Dermis blood vessel endothelial cell (primary cell): ENCODE data around the gene ROBO1. TPM values are rescaled to one million over a fixed set of nuclear protein-coding genes. Genes with fewer than 3 reads are reported as not detected.

Experiments used
- DNase-seq: peaks from one replicate; pipeline ENCODE4 v3.0.0; 2010
- total RNA-seq: library from RNA; depleted of rRNA; stranded (reverse); fragments of >200 nt; gene quantifications from 2 replicates; pipeline ENCODE4 v1.2.3, GENCODE V29; 2014

The ROBO1 gene
- total RNA-seq, 1 donor from 2014 or later = 1.0 TPM

DNA sequence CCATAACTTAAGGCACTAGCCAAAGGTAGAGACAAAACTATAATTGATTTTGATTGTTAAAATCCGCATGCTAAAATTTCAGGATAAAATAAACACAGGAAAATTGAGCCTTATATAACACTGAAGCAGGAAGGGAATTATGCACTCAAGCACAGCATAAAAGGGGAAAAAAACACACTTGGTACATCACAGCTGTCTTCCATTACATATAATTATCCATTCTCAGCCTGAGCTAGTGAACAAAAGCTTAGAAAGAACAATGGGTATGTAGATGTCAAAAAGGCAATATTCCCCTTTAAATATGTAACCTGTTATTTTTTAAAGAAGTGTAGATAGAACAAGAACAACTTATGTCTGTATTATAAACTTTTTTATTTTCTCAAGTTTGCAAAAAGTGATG lies 899.2 kb downstream of the ROBO1 start:
- DNase-seq = no peak

DNA sequence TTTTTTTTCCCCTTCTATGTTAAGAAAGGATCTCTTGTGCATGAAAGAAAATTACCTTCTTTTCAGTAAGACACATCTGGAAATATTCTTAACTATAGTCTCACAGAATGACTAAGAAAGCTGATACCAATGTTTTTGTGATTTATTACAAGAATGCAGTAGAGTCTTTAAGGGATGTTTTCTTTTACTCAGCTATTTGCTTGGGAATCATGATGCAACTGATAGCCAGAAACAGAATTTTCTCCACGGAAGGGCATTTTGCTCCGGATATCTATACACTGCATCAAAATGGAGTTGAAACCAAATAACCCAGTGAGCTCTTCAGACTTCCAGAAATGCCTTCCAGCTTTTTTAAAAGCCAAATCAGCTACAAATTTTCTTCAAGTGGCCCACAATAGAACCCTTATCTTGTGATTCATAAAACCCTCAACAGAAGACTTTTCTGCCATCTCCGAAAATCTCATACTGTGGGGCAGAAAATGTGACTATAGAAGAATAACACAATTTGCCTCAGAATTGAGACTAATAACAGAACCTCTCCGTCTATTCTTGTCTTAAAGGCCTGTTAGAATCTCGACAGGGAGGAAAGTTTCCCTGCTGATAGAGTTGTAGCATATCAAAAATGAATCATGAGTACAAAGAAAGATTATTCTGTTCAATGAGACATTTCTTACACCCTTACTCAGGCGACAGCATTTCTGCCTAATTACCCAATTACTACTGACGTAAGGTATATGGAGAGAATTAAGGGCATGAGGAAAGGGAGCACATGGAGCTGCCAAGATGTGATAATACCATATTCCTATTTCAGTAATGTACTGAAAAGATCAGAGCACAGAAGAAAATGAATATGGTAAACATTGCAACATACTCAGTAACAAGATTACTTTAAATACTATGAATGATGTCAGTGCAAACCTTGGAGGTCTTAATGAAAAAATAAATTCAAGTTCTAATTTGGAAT lies 900.1 kb downstream of the ROBO1 start:
- no peak for DNase-seq

DNA sequence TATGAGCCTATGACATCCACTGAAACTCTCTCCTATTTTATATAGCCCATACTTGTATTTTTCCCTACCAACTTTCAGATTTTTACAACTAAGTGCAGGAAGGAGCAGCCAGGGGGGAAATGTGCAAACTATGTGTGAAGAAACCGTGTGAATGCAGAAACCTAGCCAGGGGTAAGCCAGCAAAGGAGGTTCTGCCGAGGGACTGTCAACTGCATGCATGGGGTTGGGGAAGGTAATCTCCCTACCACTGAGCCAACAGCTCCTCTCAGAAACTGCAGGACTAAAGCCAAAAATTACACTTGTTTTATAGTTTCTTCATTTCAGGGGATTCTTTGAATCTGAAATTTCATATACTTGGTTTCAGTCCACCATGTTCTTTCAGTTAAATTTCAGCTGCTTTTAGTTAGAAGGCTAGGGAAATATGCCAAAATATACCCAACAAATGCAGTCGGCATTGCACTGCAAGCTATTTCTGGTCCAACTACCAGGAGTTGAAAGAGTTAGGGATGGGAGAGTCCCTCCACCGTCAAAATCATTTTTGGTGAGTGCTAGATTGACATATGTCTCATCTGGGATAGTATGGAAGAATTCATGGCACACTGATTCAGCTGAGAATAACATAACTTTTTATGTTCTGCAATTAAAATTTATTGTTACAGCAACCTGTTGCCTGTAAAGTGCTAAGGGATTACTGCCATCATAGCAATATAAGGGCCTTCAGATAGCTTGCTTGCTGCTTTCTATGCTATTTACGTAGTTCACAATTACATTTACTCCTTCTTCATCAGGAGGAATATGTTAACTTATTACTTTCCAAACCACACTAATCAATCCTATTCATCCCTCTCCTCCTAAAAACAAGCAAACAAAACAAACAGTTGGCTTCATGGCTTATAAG lies 904.2 kb downstream of the ROBO1 start:
- no peak for DNase-seq

DNA sequence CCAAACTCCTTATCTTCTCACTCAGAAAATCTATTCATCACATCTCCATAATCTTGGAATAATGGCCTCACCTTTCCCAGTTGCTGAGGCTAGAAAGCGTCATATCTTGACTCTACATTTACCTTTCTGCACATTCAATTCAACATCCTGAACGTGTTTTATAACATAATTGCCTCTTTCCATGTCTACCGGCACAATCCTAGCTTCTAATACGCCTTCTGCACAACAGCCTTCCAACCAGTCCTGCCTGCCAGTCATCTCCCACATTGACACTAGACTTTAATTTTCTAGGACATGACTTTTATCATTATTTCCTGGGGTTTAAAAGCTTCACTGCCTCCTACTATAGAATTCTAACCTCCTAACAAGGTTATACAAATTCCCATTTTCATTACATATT lies 906.6 kb downstream of the ROBO1 start:
- no peak for DNase-seq

DNA sequence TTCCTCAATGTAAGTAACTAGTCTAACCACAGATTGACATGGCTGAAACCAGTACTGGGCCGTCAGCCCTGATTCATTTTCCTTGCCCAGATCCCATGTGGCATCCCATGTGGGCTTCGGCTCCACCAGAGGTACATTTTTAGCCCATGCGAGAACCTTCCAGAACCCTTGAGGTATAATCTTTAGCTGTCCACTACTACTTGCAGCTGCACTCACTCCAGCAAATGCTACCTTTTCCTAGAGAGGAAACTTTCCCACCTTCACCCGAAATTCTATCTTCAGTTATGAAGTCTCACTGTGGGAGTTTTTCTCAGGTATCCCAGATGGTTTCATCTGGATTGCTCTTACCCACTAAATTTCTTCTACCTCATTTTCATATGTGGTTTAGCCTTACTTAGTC lies 907.2 kb downstream of the ROBO1 start:
- no peak for DNase-seq

GRCh38 chr3:78858910-78859309 lies 908.9 kb downstream of the ROBO1 start:
- no peak for DNase-seq

- DNase-seq = no peak
Observed at GRCh38 chr3:78858174-78858573, 909.6 kb downstream of the ROBO1 start.

DNA sequence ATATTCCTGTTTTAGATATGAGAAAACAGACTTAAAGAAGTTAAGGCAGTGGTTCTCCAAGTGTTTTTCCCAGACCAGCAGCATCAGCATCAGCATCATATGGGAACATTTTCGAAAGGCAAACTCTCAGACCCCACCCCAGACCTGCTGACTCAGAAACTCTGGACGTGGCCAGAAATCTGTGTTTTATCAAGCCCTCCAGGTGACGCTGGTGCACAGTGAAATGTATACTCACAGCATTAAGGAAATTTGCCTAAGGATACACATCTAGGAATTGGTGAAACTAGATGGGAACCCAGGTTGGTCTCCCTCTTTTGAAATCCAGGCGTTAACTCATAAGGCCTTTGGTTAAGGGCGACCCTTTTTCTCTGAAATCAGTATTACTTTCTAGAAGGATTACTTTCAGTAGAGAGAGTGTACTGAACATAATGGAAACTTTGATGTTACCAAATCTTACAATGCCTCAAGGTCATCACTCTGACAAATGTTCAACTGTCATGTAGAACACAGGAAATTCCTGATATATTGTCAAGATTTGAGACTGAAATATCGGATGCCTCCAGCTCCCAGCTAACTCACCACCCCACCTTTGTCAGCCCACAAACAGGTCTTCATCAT lies 910.2 kb downstream of the ROBO1 start:
- no peak for DNase-seq

DNA sequence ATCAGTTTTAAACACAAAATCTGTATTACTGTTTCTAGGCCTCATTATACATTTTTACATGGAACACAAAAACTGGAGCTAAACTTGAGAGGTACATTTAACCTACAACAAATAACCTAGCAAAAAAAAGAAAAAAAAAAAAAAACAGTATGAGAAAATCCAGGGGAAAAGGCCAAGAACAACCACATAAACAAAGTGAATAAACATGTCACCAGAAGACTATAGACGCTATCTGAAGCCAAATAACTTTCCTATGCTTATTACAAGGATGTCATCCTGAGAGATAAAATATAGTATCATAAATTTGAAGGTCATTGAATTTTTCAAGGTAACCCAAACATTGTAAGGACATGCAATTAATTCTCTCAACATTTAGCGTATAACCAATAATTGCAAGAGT lies 911.6 kb downstream of the ROBO1 start:
- DNase-seq = no peak

- no peak for DNase-seq
Observed at GRCh38 chr3:78855190-78855589, 912.6 kb downstream of the ROBO1 start.

GRCh38 chr3:78848392-78849288 lies 919.2 kb downstream of the ROBO1 start:
- DNase-seq = no peak

DNA sequence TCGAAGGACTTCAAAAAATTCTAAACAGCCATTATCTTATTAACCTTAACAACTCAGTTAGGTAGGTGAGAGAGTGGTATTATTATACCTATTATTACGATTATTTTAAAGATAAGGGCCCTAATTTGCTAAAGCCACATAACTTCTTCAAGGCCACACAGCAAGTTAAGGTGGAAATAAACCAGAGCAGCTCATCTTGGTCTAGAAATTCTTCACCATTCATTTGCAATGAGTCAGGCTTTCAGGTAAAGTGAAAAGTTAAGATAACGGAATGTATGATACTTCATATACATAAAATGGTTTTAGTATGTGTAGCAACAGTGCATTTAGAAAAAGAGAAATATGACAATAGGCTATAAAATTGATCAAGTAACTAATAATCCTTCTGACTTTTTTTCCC lies 920.2 kb downstream of the ROBO1 start:
- DNase-seq = no peak

- no peak for DNase-seq
Observed at GRCh38 chr3:78847203-78847602, 920.6 kb downstream of the ROBO1 start.

DNA sequence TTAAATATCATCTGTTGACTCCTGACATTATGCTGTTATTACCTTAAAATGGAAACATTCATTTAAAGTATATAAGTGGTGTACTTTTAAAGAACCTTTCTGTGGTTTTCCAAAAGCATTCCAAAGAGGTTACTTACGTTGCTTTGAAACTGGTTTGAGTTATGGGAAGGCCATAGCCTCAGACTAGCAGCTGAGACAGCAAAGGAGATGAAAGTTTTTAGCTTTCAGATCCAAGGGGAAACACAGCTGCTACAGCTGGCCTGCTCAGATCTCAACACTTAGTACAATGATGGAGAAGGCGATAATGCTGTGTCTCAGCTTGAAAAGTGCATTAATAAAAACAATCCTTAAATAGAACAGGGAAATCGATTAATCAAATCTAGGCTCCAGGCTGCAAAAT lies 921.1 kb downstream of the ROBO1 start:
- no peak for DNase-seq

- DNase-seq = no peak
Observed at GRCh38 chr3:78845605-78846004, 922.2 kb downstream of the ROBO1 start.

- no peak for DNase-seq
Observed at GRCh38 chr3:78844307-78844706, 923.5 kb downstream of the ROBO1 start.

- DNase-seq = no peak
Observed at GRCh38 chr3:78839693-78840092, 928.1 kb downstream of the ROBO1 start.

DNA sequence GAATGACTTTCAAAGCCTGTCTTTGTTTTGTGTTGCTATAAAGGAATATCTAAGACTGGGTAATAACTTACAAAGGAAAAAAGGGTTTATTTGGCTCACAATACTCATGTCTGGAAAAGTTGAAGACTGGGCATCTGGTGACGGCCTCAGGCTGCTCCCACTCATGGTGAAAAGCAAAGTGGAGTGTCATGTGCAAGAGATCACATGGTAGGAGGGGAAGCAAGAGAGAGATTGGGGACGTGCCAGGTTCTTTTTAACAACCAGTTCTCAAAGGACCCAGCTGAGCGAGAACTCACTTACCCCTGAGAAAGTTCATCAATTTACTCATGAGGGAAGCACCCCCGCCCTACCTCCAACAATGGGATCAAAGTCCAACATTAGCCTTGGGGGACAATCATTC lies 929.4 kb downstream of the ROBO1 start:
- DNase-seq = no peak

- no peak for DNase-seq
Observed at GRCh38 chr3:78834910-78835309, 932.9 kb downstream of the ROBO1 start.

DNA sequence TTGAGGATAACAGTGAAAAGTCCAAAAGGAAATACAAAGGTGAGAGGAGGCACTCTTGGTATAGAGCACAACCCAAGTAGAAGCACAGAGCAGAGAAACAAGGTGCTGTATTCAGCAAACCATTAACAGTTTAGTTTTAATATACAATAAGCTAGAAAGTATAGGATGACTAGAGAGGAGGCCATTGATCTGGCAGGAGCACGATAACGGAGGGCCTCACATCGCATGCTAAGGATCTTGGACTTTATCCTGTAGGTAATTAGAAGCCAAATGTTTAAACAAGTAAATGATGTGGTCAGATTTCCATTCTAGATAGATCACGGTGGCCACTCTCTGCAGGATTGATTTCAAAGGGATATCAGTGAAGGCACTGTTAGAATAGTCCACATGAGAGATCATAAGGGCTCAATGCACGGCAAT lies 935.0 kb downstream of the ROBO1 start:
- DNase-seq = no peak

DNA sequence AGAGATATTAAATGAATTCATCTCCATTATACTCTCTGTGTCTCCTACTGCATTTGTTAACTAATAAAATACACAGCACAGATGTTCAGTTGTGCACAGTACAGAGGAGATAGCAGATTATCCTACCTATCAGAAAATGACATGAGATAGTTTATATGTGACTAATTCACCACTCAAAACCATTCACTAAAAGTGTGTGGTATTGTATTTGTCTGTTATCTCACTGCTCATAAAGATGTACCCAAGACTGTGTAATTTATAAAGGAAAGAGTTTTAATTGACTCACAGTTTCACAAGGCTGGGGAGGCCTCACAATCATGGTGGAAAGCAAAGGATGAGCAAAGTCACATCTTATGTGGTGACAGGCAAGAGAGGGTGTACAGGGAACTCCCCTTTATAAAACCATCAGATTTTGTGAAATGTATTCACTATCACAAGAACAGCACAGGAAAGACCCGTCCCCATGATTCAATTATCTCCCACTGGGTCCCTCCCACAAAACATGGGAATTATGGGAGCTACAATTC lies 936.3 kb downstream of the ROBO1 start:
- no peak for DNase-seq

- DNase-seq = no peak
Observed at GRCh38 chr3:78830470-78830869, 937.3 kb downstream of the ROBO1 start.
